Ishikawa (cell line): ENCODE results near the gene BCAP31.

ENCODE experiments used
- MAX ChIP-seq: IDR thresholded peaks from 2 replicates; pipeline ENCODE4 v1.6.1; 2012
- NFIC ChIP-seq: IDR thresholded peaks from 2 replicates; pipeline ENCODE4 v1.6.1; 2012

DNA sequence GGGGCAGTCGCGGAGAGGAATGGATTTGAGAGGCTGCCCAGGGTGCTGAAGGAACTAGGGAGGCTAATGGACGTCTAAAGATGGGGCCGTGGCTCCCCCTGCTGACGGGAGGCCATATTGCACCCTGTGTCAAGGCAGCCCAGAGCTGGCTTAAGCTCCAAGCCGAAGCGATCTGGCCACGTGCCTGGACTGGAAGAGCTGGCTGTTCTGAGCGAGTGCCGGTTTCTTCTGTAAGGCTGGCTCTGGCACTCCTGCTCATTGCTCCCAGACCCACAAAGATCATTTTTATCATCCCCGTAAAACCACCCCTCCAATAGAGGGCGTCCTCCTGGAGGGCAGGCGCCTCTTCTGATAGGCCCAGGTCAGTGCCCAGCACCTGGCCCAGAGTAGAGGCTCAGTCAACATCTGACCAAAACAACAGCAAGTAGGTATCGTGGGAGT, 56.2 kb downstream of the BCAP31 start:
- TF ChIP-seq NFIC (no peak), MAX (peak; percentile 65; the same call in 1 of the 2 replicates)
